ENCODE results near the gene PRDM2.

PRDM2 gene

DNA sequence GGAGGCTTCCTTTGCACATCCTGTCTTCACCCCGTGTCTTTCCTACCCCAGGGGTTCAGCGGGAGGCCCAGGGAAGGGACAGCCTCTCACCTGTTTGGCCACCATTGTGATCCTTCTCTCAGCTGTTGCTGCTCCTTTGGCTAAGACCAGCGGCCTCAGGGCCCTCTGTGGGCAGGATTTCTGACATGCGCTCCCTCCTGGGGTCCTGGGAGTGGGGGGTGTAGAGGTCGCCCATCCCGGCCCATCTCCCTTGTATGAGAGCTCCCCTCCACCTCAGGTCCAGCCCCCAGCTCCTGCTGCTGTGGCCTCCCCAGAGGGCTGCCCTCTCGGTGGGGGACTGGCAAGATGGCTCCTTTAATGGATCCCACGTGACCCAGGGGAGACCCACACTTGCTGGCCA is 120.5 kb downstream of the PRDM2 start:
- DNase-seq, result no peak

DNA sequence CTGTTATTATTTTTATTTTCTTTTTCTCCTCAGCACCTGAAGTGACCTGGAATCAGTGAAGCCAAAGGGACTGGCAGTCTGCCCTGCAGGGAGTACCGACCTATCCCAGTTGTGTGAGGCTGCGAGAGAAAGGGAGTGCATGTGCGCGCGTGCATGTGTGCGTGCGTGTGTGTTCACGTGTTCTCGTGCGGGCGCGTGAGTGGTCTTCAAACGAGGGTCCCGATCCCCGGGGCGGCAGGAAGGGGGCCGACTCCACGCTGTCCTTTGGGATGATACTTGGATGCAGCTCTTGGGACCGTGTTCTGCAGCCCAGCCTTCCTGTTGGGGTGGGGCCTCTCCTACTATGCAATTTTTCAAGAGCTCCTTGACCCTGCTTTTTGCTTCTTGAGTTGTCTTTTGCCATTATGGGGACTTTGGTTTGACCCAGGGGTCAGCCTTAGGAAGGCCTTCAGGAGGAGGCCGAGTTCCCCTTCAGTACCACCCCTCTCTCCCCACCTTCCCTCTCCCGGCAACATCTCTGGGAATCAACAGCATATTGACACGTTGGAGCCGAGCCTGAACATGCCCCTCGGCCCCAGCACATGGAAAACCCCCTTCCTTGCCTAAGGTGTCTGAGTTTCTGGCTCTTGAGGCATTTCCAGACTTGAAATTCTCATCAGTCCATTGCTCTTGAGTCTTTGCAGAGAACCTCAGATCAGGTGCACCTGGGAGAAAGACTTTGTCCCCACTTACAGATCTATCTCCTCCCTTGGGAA is 123.3 kb downstream of the PRDM2 start:
- no peak for DNase-seq

DNA sequence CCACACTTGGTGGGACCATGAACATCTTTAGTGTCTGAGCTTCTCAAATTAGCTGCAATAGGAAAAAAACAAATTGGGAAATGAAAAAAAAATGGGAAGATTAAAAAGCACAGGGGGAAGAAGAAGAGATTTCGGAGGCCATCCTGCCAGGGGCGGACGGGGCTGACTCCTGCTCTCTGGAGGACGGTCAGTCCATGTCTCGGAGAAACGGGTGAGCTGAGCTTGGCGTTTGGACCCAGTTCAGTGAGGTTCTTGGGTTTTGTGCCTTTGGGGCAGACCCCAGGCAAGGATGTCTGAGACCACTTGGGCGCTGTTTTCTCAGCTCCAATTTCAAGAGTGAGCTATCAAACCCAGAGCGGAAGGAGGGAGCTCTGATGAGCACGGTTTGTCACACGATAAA is 123.9 kb downstream of the PRDM2 start:
- DNase-seq, result no peak

DNA sequence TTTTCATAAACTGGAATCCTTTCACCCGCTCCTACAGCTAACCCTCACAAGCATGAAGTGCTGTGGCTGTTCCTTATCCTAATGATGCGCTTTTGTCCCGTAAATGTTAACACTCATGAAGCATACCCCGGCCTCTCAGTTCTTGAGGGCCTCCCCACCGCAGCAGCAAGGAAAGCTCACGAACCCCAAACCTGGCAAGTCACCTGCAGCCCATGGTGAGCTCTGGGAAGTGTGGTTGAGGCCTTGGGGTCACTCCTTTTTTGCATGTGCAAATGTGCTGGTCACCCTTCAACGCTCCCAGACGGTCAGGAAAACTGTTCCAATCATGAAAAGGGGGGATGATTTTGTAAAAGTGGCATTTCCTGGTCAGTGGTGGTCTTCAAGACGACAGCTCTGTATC is 124.6 kb downstream of the PRDM2 start:
- DNase-seq, result no peak

DNA sequence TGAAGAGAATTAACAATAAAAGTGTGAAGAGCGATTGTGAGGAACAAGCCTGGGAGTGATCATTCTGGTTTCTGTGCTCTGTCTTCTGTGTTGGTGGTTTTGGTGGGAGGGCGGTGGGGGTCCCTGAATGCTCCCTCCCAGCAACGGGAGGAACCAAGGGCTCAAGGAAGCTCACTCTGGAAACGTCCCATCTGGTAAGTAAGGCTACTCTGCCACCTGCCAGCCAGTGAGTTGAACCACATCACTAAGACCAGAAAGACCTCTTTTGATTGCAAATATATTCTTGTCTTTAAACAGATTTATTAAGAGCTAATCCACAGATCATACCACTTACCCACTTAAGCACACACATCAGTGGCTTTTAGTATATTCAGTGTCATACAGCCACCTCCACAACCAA is 125.0 kb downstream of the PRDM2 start:
- no peak for DNase-seq

DNA sequence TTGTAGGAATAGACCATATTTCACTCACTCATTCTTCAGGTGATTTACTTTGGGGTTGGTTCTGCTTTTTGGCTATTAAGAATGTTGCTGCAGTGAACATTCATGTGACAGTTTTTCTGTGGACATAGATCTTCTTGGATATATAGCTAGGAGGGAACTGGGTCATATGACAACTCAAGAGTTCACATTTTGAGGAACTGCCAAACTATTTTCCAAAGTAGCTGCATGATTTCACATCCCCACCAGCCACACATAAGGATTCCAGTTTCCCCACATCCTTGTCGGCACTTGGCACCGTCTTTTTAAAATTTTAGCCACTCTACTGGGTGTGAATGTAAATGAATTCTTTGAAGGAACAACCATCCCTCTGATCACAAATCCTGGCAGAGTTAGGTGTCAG is 126.0 kb downstream of the PRDM2 start:
- no peak for DNase-seq

DNA sequence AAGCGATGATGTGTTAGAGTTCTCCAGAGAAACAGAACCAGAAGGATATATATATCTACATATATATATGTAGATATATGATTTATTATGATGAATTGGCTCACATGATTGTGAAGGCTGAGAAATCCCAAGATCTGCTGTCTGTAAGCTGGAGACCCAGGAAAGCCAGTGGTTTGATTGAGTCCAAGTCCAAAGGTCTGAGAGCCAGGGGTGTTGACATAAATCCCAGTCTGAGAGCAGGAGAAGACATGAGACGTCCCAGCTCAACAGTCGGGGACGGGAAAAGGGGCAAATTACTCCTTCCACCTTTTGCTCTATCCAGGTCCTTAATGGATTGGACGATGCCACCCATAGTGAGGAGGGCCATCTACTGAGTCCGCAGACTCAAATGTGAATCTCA is 126.6 kb downstream of the PRDM2 start:
- DNase-seq, result no peak

DNA sequence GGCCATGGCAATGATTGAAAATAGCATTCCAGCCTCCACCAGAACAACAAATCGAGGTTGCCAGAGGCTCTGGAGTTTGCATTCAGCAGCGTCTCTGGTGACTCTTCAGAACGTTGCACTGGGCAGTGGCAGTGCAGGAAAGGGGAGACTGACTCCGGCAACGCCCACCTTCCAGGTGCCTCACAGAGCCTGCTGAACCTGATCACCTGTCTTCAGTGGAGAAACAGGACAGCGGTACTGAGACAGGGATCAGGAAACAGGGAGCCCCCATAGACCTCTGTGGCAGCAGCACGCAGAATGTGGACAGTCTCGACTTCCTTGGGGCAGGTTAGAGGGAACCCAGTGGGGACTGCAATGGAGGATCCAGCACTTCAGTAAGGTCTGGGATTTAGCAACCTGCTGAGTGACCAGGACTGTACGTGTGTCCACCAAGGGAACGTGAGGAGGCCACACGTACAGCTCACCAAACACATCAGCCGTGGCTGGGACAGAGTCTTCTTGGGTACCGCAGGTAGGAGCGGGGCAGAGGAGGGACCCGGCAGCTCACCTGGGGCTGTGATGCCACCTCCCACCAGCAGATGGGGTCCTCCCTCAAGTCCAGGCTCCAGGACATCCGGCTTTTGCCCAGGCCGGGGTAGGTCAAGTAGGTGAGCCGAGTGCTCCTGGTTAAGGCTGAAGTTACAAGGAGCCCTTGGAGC is 128.6 kb downstream of the PRDM2 start:
- DNase-seq, result peak in 1 of 2 experiments; percentile 10

DNA sequence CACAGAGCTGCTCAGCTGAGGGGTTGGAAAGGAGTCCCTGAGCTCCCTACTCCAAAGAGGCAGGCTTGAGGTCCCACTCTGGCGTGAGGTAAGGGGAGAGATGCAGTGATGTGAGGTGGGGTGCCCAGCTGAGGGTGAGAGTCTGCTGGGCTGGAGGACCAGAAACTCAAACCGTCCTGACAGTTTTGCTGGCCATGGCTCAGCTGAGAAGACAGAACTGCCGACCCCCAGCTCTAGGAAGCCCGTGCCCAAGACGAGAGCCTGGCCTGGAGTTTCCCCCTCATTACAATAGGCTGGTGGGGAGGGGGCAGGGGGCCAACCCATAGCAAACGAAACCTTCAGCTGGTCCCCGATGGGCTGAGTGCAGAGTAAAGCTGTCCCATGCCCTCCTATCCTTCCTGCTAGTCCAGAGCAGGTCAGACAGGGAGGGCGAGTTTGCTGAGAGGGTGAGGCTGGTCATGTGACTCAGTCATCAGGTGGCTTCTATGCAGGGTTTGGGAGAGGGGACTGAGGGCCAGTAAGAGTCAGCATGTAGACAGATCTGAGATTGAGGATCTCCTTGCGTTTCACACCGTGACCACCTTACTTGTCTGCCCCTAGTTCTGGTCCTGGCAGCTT is 129.3 kb downstream of the PRDM2 start:
- DNase-seq, result no peak

DNA sequence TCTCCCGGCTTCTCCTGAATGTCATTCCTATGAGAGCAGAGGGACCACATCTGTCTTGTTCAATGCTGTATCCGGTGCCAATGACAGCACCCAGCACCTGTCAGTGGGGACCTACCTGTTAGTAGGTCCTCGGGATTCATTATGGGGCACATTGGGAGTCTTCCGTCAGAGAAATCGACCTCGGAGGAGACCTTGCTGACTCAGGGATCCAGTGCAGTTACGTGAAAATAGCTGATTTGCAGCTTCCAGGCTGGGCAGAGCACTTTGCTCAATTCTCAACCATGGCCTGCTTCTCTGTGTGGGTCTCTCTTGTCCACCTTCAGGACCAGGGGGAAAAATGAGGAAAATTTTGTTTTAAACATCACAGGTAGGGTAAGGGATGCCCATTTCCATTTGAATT is 130.2 kb downstream of the PRDM2 start:
- no peak for DNase-seq

DNA sequence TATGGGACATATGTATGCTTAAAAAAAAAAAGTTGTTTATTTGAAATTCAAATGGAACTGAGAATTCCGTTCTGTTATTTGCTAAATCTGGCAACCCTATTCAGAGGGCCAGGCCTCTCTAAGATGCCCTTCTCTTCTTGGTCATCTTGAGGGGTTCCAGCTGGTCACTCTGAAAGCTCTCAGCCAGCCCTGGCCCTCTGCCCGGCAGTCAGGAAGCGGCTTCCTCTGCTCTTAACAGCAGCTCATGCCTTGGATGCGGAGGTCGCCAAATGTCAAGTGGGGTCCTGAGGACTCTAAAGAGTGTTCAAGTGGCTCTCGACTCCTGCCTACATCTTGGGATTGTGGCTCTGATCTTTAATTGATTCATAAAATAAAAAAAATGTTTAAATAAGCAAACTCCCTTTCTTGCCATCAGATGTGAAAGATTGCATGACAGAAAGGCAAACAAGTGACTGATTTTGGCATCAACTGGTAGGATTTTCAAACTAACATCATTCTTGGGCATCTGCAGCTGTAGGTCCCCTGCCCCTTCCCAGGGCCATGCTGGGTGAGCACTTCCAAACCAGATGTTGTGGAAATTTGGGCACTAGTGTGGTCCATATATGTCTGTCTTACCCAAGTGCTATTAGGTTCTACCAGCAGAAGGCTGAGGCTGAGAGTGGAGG is 130.8 kb downstream of the PRDM2 start:
- DNase-seq, result no peak

DNA sequence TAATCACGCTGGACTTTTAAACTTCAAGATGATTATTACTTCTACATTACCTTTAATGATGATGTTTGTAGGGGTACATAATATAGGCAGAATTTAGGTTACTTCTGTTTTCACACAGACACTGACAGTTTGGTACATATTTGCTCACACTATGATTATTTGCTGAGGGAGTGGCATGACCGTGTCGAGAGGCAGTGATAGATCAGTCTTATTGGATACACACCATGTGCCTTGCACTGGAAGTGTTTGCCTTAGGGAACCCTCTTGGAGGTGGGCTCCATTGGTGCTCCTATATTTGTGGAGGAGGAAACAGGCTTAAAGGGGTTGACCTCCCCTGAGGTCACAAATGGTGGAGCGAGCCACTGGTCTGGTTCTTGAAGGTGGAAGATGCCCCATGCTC is 132.1 kb downstream of the PRDM2 start:
- DNase-seq, result no peak

DNA sequence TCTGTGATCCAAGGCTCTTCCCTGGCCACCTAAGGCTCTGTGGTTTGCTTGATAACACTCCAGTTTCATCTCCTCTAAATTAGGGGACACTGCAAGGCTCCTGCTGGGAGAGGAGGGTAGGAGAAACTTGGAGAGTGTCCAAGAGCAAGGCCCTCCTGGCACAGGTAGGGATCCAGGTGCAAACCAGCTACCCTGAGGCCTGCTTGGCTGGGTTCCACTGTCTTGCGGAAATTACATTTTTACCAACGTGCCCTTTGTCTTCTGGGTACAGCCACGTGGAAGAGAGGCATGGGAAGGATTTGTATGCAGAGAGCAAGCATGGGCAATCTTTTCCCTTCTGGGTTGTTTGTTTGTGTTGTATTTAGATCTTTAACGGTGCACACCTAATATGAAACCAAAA is 132.5 kb downstream of the PRDM2 start:
- no peak for DNase-seq

DNA sequence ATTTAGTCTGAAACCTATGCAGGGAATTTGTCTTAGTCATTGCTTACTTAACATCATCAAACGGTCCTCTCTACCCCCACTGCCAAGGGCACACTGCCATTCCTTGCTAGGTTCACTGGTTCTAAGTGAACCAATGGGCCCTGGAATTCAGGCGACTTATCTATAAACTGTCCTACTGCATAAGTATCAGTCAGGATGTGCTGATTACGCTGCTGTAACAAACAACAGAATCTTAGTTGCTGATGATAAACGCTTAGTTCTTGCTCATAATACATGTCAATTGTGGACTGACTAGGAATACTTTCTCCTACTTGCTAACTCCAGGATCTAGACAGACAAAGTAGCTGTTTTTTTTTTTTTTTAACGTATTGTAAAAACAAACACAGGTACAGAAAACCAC is 136.1 kb downstream of the PRDM2 start:
- no peak for DNase-seq

DNA sequence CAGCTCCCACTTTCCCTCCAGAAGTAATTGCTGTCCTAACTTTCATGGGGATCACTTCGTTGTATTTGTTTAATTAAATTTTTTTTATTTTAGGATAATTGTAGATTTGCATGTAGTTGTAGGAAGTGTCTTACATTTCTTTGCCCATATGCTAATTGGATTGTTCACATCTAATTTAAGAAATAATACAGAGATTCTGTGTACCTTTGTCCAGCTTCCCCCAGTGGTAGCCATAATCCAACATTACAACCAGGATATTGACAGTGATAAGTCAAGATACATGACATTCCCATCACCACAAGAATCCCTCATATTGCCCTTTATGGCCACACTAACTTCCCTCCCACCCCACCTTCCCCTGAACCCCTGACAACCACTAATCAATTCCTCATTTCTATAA is 136.6 kb downstream of the PRDM2 start:
- no peak for DNase-seq

DNA sequence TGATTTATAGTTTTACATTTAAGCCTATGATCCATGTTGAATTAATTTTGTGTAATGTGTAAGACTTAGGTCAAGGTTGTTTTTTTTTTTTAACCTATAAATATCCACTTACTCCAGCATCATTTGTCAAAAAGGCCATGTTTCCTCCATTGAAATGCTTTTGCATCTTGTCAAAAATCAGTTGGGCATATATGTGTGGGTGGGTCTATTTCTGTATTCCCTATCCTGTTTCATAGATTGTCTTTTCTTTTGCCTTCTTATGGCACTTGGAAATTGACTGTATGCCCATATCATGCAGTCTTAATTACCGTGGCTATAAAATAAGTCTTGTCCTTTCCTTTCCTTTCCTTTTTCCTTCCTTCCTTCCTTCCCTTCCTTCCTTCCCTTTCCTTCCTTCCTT is 138.2 kb downstream of the PRDM2 start:
- no peak for DNase-seq

DNA sequence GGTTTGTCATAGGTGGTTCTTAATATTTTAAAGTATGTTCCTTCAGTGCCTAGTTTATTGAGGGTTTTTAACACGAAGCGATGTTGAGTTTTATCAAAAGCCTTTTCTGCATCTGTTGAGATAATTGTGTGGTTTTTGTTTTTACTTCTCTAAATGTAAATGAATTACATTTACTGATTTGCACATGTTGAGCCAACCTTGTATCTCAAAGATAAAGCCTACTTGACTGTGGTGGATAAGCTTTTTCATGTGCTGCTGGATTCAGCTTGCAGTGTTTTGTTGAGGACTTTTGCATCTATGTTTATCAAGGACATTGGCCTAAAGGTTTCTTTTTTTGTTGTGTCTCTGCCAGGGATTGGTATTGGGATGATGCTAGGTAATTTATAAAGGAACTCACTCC is 142.5 kb downstream of the PRDM2 start:
- no peak for DNase-seq

DNA sequence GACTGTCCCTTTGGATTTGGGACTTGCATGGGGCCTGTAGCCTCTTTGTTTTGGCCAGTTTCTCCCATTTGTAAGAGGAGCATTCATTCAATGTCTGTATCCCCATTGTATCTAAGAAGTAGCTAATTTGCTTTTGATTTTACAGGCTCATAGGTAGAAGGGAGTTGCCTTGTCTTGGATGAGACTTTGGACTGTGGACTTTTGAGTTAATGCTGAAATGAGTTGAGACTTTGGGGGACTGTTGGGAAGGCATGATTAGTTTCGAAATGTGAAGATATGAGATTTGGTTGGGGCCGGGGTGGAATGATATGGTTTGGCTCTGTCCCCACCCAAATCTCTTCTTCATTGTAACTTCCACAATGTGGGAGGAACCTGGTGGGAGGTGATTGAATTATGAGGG is 151.7 kb downstream of the PRDM2 start:
- DNase-seq, result no peak

DNA sequence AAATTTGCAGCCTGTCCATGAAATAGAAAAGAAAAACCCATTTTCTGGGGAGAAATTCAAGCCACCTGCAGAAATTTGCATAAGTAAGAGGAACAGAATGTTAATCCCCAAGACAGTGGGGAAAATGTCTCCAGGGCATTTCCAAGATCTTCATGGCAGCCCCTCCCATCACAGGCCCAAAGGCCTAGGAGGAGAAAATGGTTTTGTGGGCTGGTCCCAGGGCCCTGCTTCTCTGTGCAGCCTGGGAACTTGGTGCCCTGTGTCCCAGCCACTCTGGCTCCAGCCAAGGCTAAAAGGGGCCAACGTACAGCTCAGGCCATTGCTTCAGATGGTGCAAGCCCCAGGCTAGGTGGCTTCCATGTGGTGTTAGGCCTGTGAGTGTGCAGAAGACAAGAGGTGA is 155.6 kb downstream of the PRDM2 start:
- no peak for DNase-seq

DNA sequence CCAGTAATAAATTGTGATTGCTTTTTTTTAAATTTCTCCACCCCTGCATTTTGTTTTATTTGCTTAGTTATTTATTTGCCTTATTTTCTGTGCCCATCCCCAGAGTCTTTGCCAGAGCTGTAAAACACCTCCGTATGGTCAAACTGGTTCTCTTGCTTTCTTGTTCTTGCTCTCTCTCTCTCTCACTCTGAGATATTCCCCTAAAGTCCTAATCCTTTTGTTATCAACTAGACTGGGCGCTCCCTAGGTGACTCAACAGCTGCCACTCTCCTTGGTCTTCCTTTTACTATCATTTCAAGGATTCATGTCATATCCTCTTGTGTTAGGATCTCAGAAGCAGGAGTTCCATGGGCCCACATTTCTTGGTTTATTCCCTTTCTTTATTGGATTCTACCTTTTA is 160.0 kb downstream of the PRDM2 start:
- DNase-seq, result no peak

DNA sequence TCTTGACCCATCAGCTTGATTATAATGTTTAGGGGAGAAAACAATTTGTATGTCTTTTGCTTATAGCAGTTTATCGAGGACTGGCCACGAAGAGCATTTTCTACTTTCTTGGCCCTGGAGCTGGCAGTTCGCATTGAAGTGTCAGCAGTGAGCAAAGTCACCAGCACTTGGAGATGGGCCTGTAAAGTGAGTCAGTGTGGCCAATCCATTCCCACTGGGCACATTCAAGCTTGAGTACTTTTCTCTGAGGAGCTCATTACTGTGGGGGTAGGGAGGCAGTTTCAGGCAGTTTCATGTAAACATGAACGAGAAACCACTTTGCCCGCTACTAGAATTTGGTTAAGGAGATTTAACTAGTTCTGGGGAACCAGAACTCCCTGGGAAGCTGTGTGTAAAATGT is 164.8 kb downstream of the PRDM2 start:
- no peak for DNase-seq

DNA sequence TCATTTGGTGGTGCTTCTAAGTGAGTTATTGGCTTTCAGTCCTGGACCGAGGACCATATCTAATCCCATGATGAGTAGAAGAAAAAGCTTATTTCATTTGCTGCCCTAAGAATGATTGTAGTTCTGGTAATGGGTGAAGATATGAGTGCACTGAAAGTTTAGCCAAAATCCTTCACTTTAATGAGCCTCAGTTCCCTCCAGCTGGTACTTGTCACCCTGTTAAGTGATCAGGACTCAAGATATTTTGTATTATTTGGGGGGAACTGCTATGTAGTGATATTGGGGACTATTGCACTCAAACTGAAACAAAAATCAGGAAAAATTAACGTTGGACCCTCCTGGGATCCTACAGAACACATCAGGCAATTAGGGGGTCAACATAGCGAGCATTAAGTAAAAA is 165.9 kb downstream of the PRDM2 start:
- DNase-seq, result no peak

DNA sequence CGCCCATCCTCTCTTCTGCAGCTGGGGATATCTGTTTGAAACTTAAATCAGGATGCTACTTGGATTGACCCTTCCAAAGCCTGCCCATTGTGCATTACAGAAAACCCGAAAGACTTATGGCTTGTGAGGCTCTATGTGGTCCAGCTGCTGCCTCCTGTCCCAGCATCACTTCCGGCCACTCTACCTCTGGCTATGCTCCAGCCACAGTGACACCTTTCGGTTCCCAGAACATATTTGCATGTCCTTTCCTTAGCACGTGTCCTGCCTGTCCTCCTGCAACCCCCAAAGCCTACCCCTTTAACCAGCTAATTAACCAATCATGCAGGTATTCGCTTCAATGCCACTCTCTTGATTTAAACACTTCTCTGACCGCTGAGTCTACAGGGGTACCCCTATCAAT is 167.6 kb downstream of the PRDM2 start:
- no peak for DNase-seq

Data from stimulated activated CD4-positive, alpha-beta T cell treated with anti-CD3 and anti-CD28 coated beads, Interleukin-4, amount 100 ng/mL, for 4 hours (primary cell).